ELR (cell line): ENCODE results near the gene ETFBKMT.

Source experiments
- DNase-seq: peaks from one replicate; pipeline ENCODE4 v3.0.0-alpha.2; 2015; ENCODE audit warnings: low read depth

ETFBKMT gene

GRCh38 chr12:31659087-31659942 is at the start of gene ETFBKMT:
TSS of gene ETFBKMT (plus strand) at chr12:31659688. CDS start at chr12:31661954, 2,266 bp downstream.
- peak; percentile 96 for DNase-seq

- no peak for DNase-seq
Observed at GRCh38 chr12:31612819-31613218, 46.7 kb upstream of the ETFBKMT start.

GRCh38 chr12:31618228-31619025 is 41.1 kb upstream of the ETFBKMT start:
- peak; percentile 12 for DNase-seq

GRCh38 chr12:31620311-31620710 is 39.2 kb upstream of the ETFBKMT start:
- peak; percentile 20 for DNase-seq

- no peak for DNase-seq
Observed at GRCh38 chr12:31622038-31622437, 37.5 kb upstream of the ETFBKMT start.

- no peak for DNase-seq
Observed at GRCh38 chr12:31626270-31626995, 33.1 kb upstream of the ETFBKMT start.

- DNase-seq, result no peak
Observed at GRCh38 chr12:31627456-31628054, 31.9 kb upstream of the ETFBKMT start.

- DNase-seq, result no peak
Observed at GRCh38 chr12:31629756-31630732, 29.4 kb upstream of the ETFBKMT start.

- DNase-seq, result no peak
Observed at GRCh38 chr12:31631023-31631724, 28.3 kb upstream of the ETFBKMT start.

GRCh38 chr12:31631809-31632208 is 27.7 kb upstream of the ETFBKMT start:
- no peak for DNase-seq

GRCh38 chr12:31633464-31633863 is 26.0 kb upstream of the ETFBKMT start:
- DNase-seq, result no peak

- DNase-seq, result no peak
Observed at GRCh38 chr12:31634620-31635019, 24.9 kb upstream of the ETFBKMT start.

GRCh38 chr12:31641509-31642090 is 17.9 kb upstream of the ETFBKMT start:
- no peak for DNase-seq

- DNase-seq, result no peak
Observed at GRCh38 chr12:31644536-31644935, 15.0 kb upstream of the ETFBKMT start.

- no peak for DNase-seq
Observed at GRCh38 chr12:31645924-31646323, 13.6 kb upstream of the ETFBKMT start.

GRCh38 chr12:31647086-31647491 is 12.4 kb upstream of the ETFBKMT start:
- DNase-seq, result peak; percentile 72

GRCh38 chr12:31650918-31651317 is 8.6 kb upstream of the ETFBKMT start:
- DNase-seq, result no peak

GRCh38 chr12:31651893-31652521 is 7.5 kb upstream of the ETFBKMT start:
- no peak for DNase-seq

- no peak for DNase-seq
Observed at GRCh38 chr12:31655208-31655607, 4.3 kb upstream of the ETFBKMT start.
